Erythroblast (primary cell): ENCODE data around the gene ABHD2.
A peak's percentile ranks its signal among the peaks of the same experiment; 100 is the strongest.

Source experiments
- DNase-seq, 2 experiments: peaks; one replicate each; lab custom pipeline; 2025; lab: John Stamatoyannopoulos, UW
- GATA1 ChIP-seq: IDR thresholded peaks from 2 replicates; pipeline ENCODE4 v1.6.1; 2011; ENCODE audit warnings: low read depth, mild to moderate bottlenecking, control low read depth, low read length, moderate library complexity
- POLR2A ChIP-seq: IDR thresholded peaks from 2 replicates; pipeline ENCODE4 v1.6.1; 2011; ENCODE audit warnings: mild to moderate bottlenecking, low read length

ABHD2 gene

DNA sequence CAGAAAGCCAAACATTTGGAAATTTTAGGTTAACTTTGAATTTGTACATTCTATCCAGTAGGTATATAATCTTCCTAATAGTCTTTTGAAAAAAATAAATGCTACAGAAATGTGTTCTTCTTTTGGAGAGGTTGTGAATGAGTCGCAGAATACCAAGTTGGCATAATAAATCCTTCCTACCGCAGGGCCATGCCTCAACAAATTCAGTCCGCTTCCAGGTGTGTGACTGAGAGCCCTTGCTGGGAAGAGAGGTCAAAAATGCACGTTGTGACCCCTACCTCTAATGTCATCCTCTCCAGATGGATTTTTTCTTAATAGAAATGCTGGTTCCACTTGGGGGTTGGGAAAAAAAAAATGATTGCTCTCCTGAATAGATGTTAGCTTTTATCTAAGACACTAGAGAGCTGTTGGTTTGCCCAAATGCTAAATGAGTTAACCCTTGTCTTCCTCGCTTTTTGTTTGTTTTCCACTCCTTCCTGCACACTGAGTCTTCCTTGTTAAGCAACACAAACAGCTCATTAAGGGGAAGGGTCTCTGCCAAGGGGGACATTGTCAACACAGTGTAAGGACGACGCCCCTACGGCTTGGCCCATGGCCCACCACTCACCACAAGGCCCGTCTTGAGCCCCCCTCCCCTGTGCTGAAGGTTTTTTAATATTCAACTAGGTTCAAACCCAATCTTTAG, 99.2 kb downstream of the ABHD2 start:
- no peak for DNase-seq
- TF ChIP-seq GATA1 (no peak), POLR2A (no peak)

DNA sequence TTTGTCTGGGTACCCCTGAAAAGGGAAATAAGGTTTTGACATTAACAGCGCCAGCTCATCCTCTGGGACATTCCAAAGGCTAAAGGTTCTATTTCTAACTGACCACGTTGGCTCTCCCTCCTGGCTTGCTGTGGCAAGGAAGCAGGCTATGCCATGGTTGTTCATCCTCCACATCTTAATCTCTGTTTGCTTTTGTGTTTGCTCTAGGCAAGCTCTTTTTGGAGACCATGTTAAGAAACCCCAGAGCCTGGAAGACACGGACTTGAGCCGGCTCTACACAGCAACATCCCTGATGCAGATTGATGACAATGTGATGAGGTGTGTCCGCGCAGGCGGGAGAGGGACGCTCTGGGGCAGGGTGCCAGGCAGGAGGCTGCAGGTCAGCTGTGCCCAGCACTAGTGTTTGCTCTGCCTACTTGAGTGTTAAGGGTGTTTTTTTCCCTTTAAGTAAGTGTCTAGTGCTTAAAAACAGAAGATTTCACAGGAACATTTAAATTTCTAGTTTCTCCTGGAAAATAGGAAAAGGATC, 99.8 kb downstream of the ABHD2 start:
- DNase-seq = no peak
- TF ChIP-seq GATA1 = no peak
- no peak for TF ChIP-seq POLR2A

DNA sequence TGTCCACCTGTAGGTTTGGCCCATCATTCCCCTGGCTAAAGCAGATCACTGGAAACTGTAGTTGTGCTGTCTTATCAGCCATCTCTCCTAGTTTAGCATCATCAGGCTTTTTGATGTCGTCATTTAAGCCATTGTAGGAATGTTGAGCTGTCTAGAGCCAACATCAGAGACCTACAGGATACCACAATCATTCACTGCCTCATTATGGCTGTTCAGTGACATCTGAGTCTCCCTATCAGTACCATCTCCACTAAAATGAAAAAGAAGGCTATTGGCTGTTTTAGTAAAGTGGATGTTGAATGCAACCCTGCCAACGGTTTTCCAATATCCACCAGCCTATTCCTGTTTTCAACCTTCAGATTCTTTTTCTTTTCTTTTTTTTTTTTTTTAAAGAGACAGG, 103.9 kb downstream of the ABHD2 start:
- DNase-seq = no peak
- TF ChIP-seq POLR2A (no peak), GATA1 (no peak)

GRCh38 chr15:89192766-89193165, 104.5 kb downstream of the ABHD2 start:
- TF ChIP-seq GATA1 = no peak
- TF ChIP-seq POLR2A = no peak
- no peak for DNase-seq

DNA sequence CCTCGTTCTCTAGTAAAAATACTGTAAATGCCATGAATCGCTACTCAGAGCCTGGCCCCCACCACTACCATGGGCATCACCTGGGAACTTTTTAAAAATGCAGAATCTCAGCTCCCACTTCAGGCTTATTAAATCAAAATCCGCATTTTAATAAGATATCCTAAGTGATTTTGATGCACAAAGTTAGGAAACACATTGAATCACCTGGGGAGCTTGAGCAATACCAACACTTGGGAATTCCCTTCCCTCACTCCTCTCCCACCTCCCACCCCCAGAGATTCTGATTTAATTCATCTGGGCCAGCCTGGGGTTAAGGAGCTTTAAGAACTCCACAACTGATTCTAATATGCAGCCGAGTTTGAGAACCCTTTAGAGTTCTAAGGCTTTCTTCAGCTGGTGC, 106.4 kb downstream of the ABHD2 start:
- DNase-seq = no peak
- no peak for TF ChIP-seq POLR2A

DNA sequence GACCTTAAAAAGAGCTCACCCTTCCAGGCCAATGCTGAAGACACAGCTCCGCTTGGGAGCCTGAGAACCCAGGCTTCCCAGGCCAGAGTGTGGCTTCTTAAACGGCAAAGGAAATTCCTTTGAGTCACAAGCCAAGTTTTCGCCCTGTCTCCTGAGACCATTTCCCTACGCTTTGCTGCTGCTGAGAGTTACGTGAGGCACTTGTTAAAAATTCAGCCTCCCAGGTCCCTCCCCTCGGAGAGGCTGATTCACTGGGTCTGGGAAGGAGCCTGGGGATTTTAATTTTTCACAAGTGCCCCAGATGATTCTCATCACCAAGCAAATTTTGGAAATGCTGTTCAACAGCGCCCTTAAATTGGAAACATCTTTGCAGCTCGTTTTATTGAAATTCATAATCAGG, 107.6 kb downstream of the ABHD2 start:
- TF ChIP-seq POLR2A (no peak), GATA1 (no peak)
- DNase-seq = no peak

DNA sequence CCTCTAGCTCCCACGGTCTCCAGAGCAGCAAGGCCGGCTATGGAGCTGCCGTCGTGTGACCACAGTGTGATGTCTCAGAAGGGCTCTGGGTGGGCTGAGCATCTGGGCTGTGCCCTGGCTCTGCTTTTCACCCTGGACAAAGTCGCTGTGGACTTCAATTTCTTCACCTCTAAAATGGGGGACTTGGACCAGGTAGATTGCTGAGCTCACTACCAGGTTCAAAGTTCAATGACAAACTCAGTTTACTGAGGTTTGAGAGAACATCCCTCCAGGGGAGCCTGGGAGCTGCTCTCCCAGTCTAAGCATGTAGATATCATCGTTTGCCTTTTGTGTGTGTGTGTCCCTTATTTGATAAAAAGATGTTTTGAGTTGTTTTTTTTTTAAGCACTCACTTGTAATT, 108.0 kb downstream of the ABHD2 start:
- no peak for TF ChIP-seq GATA1
- no peak for TF ChIP-seq POLR2A
- no peak for DNase-seq

GRCh38 chr15:89196994-89197393, 108.7 kb downstream of the ABHD2 start:
- DNase-seq = peak; percentile 13 to 22
- TF ChIP-seq GATA1 (no peak), POLR2A (no peak)

GRCh38 chr15:89197503-89197971, 109.3 kb downstream of the ABHD2 start:
- no peak for DNase-seq
- TF ChIP-seq POLR2A (no peak), GATA1 (no peak)

DNA sequence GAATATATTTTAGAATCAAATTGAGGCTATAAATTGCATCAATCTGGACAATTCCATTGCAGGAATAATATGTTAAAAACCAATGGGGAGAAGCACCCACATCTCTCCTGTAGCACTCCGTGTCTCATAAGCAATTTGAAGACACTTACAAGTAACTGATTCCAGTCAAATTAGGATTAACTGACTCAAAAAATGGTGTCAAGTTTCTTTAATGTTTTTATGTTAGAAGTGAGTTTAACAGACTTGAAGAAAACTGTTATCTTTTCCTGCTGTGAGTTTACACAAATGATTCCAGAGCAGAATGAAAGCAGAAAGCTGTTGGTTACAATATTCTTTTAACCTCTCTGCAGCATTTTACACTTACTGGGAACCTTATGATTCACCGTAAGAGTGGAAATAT, 109.9 kb downstream of the ABHD2 start:
- no peak for TF ChIP-seq POLR2A
- no peak for TF ChIP-seq GATA1
- DNase-seq = no peak

DNA sequence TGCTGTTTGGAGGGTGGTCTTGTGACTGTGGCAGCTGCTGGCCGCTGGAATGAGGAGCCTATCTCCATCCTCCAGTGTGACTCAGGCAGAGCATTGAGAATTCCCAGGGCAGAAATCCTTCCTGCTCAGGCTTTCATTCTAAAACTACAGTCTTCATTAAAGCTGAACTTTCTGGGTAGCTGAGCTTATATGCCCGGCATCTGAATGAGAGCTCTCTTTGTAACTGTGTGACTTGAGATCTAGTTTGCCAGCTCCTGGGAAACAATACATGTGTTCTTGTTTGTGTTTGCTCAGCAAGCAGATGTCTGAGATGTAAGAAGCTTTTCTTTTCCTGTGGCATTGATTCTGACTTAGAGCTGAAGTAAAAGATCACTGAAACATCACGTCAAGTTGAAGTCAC, 110.7 kb downstream of the ABHD2 start:
- DNase-seq = no peak
- no peak for TF ChIP-seq POLR2A
- no peak for TF ChIP-seq GATA1

GRCh38 chr15:89199746-89200145, 111.5 kb downstream of the ABHD2 start:
- TF ChIP-seq POLR2A (no peak), GATA1 (no peak)
- no peak for DNase-seq

GRCh38 chr15:89200182-89200581, 111.9 kb downstream of the ABHD2 start:
- TF ChIP-seq POLR2A = no peak
- TF ChIP-seq GATA1 = no peak
- DNase-seq = no peak

- no peak for DNase-seq
- TF ChIP-seq POLR2A = no peak
- no peak for TF ChIP-seq GATA1
These were observed 113.3 kb downstream of the ABHD2 start for GRCh38 chr15:89201465-89202005.
